Stomach smooth muscle (tissue), 2 donors: ENCODE results near the gene ERCC2.

Source experiments
- H3K27ac ChIP-seq: one replicate; pipeline ENCODE4 v1.7.0; 2013; ENCODE audit warnings: mild to moderate bottlenecking, low read length, inconsistent platforms
- H3K27me3 ChIP-seq, 2 donors: one replicate each; pipeline ENCODE4 v1.7.0; 2013; ENCODE audit warnings: low read length in 2 of 2; ENCODE audit not compliant: insufficient read depth in 2 of 2, control insufficient read depth in 1 of 2
- H3K36me3 ChIP-seq, 2 donors: one replicate each; pipeline ENCODE4 v1.7.0; 2013; ENCODE audit warnings: low read length in 2 of 2; ENCODE audit not compliant: control insufficient read depth in 2 of 2, insufficient read depth in 2 of 2
- H3K4me1 ChIP-seq: one replicate; pipeline ENCODE4 v1.7.0; 2013; ENCODE audit warnings: low read length; ENCODE audit not compliant: control insufficient read depth, insufficient read depth
- H3K4me3 ChIP-seq, 2 donors: one replicate each; pipeline ENCODE4 v1.7.0; 2013; ENCODE audit warnings: low read length in 2 of 2
- H3K9ac ChIP-seq, 2 donors: one replicate each; pipeline ENCODE4 v1.7.0; 2013; ENCODE audit warnings: low read length in 2 of 2, mild to moderate bottlenecking in 1 of 2
- H3K9me3 ChIP-seq, 2 donors: one replicate each; pipeline ENCODE4 v1.7.0; 2013; ENCODE audit warnings: low read length in 2 of 2; ENCODE audit not compliant: control insufficient read depth in 2 of 2
- donor health status: healthy.
- donor health status: Pancreatic carcinoma.

Gene ERCC2

GRCh38 chr19:45368127-45368526 lies 2.2 kb downstream of the ERCC2 start:
- no peak overlapping the region for H3K4me3 ChIP-seq
- no peak overlapping the region for H3K27ac ChIP-seq
- H3K4me1 ChIP-seq: peaks cover 12% of the 10 kb centered on the region
- H3K9me3 ChIP-seq: no peaks in the 10 kb centered on the region
- no peaks in the 10 kb centered on the region for H3K36me3 ChIP-seq
- no peaks in the 10 kb centered on the region for H3K27me3 ChIP-seq
- H3K9ac ChIP-seq: no peak overlapping the region

GRCh38 chr19:45364696-45365095 lies 5.7 kb downstream of the ERCC2 start:
- Histone ChIP-seq H3K9me3 (no peaks in the 10 kb centered on the region), H3K9ac (no peak overlapping the region), H3K36me3 (peaks cover 2 to 6% of the 10 kb centered on the region in 2 donors), H3K27me3 (no peaks in the 10 kb centered on the region), H3K4me3 (no peak overlapping the region), H3K27ac (no peak overlapping the region), H3K4me1 (peaks cover 4% of the 10 kb centered on the region)

- Histone ChIP-seq H3K36me3 (peaks cover 2 to 6% of the 10 kb centered on the region in 2 donors), H3K27me3 (no peaks in the 10 kb centered on the region), H3K9ac (no peak overlapping the region), H3K9me3 (no peaks in the 10 kb centered on the region), H3K4me1 (peaks cover 2% of the 10 kb centered on the region), H3K27ac (no peak overlapping the region), H3K4me3 (no peak overlapping the region)
Observed at GRCh38 chr19:45363861-45364459, 6.4 kb downstream of the ERCC2 start.

- no peak overlapping the region for H3K9ac ChIP-seq
- peaks cover 2 to 6% of the 10 kb centered on the region in 2 donors for H3K36me3 ChIP-seq
- H3K4me3 ChIP-seq: no peak overlapping the region
- H3K9me3 ChIP-seq: no peaks in the 10 kb centered on the region
- no peaks in the 10 kb centered on the region for H3K27me3 ChIP-seq
- H3K4me1 ChIP-seq: no peaks in the 10 kb centered on the region
- H3K27ac ChIP-seq: no peak overlapping the region
Observed at GRCh38 chr19:45362291-45362690, 8.1 kb downstream of the ERCC2 start.

GRCh38 chr19:45361608-45362007 lies 8.8 kb downstream of the ERCC2 start:
- H3K36me3 ChIP-seq: peaks cover 7% of the 10 kb centered on the region in 2 donors
- H3K9ac ChIP-seq: no peak overlapping the region
- H3K27me3 ChIP-seq: no peaks in the 10 kb centered on the region
- no peaks in the 10 kb centered on the region for H3K9me3 ChIP-seq
- H3K27ac ChIP-seq: no peak overlapping the region
- H3K4me3 ChIP-seq: no peak overlapping the region
- no peaks in the 10 kb centered on the region for H3K4me1 ChIP-seq

GRCh38 chr19:45358213-45358792 lies 12.1 kb downstream of the ERCC2 start:
- Histone ChIP-seq H3K4me3 (no peak overlapping the region), H3K27me3 (no peaks in the 10 kb centered on the region), H3K36me3 (peaks cover 7 to 16% of the 10 kb centered on the region in 2 donors), H3K4me1 (no peaks in the 10 kb centered on the region), H3K9ac (no peak overlapping the region), H3K9me3 (no peaks in the 10 kb centered on the region), H3K27ac (no peak overlapping the region)

- Histone ChIP-seq H3K4me1 (no peaks in the 10 kb centered on the region), H3K9me3 (no peaks in the 10 kb centered on the region), H3K9ac (no peak overlapping the region), H3K4me3 (no peak overlapping the region), H3K27me3 (no peaks in the 10 kb centered on the region), H3K36me3 (peaks cover 7 to 22% of the 10 kb centered on the region in 2 donors), H3K27ac (no peak overlapping the region)
Observed at GRCh38 chr19:45357445-45357783, 13.0 kb downstream of the ERCC2 start.

- Histone ChIP-seq H3K36me3 (peaks cover 4 to 26% of the 10 kb centered on the region in 2 donors), H3K4me1 (no peaks in the 10 kb centered on the region), H3K27me3 (no peaks in the 10 kb centered on the region)
Observed at GRCh38 chr19:45356760-45357444, 13.5 kb downstream of the ERCC2 start.

GRCh38 chr19:45355910-45356309 lies 14.5 kb downstream of the ERCC2 start:
- no peak overlapping the region for H3K9ac ChIP-seq
- H3K27ac ChIP-seq: no peak overlapping the region
- H3K4me1 ChIP-seq: no peaks in the 10 kb centered on the region
- no peaks in the 10 kb centered on the region for H3K9me3 ChIP-seq
- peaks cover 4 to 21% of the 10 kb centered on the region in 2 donors for H3K36me3 ChIP-seq
- H3K27me3 ChIP-seq: no peaks in the 10 kb centered on the region
- H3K4me3 ChIP-seq: no peak overlapping the region

More at GRCh38 chr19:45356760-45357444, 13.5 kb downstream of the ERCC2 start:
- Histone ChIP-seq H3K9me3 (no peaks in the 10 kb centered on the region), H3K27ac (no peak overlapping the region), H3K4me3 (no peak overlapping the region), H3K9ac (no peak overlapping the region)

GRCh38 chr19:45355402-45355801 lies 15.0 kb downstream of the ERCC2 start:
- Histone ChIP-seq H3K4me3 (no peak overlapping the region), H3K36me3 (peaks cover 4 to 23% of the 10 kb centered on the region in 2 donors), H3K27ac (no peak overlapping the region), H3K9ac (no peak overlapping the region), H3K9me3 (no peaks in the 10 kb centered on the region), H3K27me3 (no peaks in the 10 kb centered on the region), H3K4me1 (no peaks in the 10 kb centered on the region)
